ENCODE results near the gene TMEM163. TPM values are rescaled to one million over a fixed set of nuclear protein-coding genes. Genes with fewer than 3 reads are reported as not detected.

Gene TMEM163
- total RNA-seq, 1 donor = not detected

DNA sequence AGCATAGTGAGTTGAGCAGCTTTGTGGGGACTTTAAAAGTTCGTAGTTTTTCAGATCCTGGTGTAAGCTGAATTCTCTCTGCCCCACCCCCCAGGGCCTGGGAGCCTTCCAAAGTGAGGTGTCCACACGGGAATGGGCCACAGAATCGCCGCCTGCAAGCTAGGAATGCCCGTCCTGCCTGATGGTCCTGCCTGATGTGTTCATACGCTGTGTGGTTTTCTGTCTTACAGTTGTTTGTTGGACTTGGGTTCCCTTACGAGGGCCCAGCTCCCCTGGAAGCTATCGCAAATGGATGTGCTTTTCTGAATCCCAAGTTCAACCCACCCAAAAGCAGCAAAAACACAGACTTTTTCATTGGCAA is 306.2 kb downstream of the TMEM163 start:
- Histone ChIP-seq H3K9me3 (ENCODE audit: low read depth, low read length) (no peaks in the 10 kb centered on the region), H3K4me3 (ENCODE audit: insufficient read depth, low read length) (no peak overlapping the region), H2AFZ (ENCODE audit: low read length) (no peak overlapping the region), H3K27me3 (ENCODE audit: insufficient read depth, low read length) (no peaks in the 10 kb centered on the region), H3K79me2 (ENCODE audit: insufficient read depth, low read length) (no peaks in the 10 kb centered on the region), H3K4me1 (ENCODE audit: insufficient read depth, low read length) (peaks cover 38% of the 10 kb centered on the region), H3K4me2 (ENCODE audit: insufficient read depth, low read length) (no peak overlapping the region), H3K36me3 (ENCODE audit: insufficient read depth, low read length) (no peaks in the 10 kb centered on the region), H3K27ac (ENCODE audit: low read depth, low read length) (no peak overlapping the region), H4K20me1 (ENCODE audit: insufficient read depth, low read length) (no peaks in the 10 kb centered on the region)
- no peak for TF ChIP-seq CTCF (IDR thresholded peaks at IDR 0.05; ENCODE audit: extremely low read depth, low read depth, low read length)
- no peak for DNase-seq (ENCODE audit: insufficient read length, low spot score, missing footprints)

GRCh38 chr2:134411828-134412638 is 306.8 kb downstream of the TMEM163 start:
- Histone ChIP-seq H3K79me2 (ENCODE audit: insufficient read depth, low read length) (no peaks in the 10 kb centered on the region), H3K27me3 (ENCODE audit: insufficient read depth, low read length) (no peaks in the 10 kb centered on the region), H3K9me3 (ENCODE audit: low read depth, low read length) (no peaks in the 10 kb centered on the region), H3K27ac (ENCODE audit: low read depth, low read length) (no peak overlapping the region), H3K4me1 (ENCODE audit: insufficient read depth, low read length) (peaks cover 44% of the 10 kb centered on the region), H3K36me3 (ENCODE audit: insufficient read depth, low read length) (no peaks in the 10 kb centered on the region), H3K4me2 (ENCODE audit: insufficient read depth, low read length) (no peak overlapping the region), H4K20me1 (ENCODE audit: insufficient read depth, low read length) (no peaks in the 10 kb centered on the region), H2AFZ (ENCODE audit: low read length) (no peak overlapping the region), H3K4me3 (ENCODE audit: insufficient read depth, low read length) (no peak overlapping the region)
- peak; percentile 90 for TF ChIP-seq CTCF (IDR thresholded peaks at IDR 0.05; ENCODE audit: extremely low read depth, low read depth, low read length)
- DNase-seq (ENCODE audit: insufficient read length, low spot score, missing footprints) = no peak

- Histone ChIP-seq H3K4me1 (ENCODE audit: insufficient read depth, low read length) (peaks cover 50% of the 10 kb centered on the region), H3K4me3 (ENCODE audit: insufficient read depth, low read length) (no peak overlapping the region), H3K9me3 (ENCODE audit: low read depth, low read length) (no peaks in the 10 kb centered on the region), H3K79me2 (ENCODE audit: insufficient read depth, low read length) (no peaks in the 10 kb centered on the region), H4K20me1 (ENCODE audit: insufficient read depth, low read length) (no peaks in the 10 kb centered on the region), H3K36me3 (ENCODE audit: insufficient read depth, low read length) (no peaks in the 10 kb centered on the region), H3K4me2 (ENCODE audit: insufficient read depth, low read length) (peak overlapping the region; percentile 24), H3K27me3 (ENCODE audit: insufficient read depth, low read length) (no peaks in the 10 kb centered on the region), H3K27ac (ENCODE audit: low read depth, low read length) (peak overlapping the region; percentile 47), H2AFZ (ENCODE audit: low read length) (peak overlapping the region; percentile 44)
- TF ChIP-seq CTCF (IDR thresholded peaks at IDR 0.05; ENCODE audit: extremely low read depth, low read depth, low read length) = no peak
- no peak for DNase-seq (ENCODE audit: insufficient read length, low spot score, missing footprints)
Measured at GRCh38 chr2:134411279-134411827, 307.4 kb downstream of the TMEM163 start.

- Histone ChIP-seq H2AFZ (ENCODE audit: low read length) (peak overlapping the region; percentile 44), H3K4me3 (ENCODE audit: insufficient read depth, low read length) (no peak overlapping the region), H4K20me1 (ENCODE audit: insufficient read depth, low read length) (no peaks in the 10 kb centered on the region), H3K27me3 (ENCODE audit: insufficient read depth, low read length) (no peaks in the 10 kb centered on the region), H3K4me1 (ENCODE audit: insufficient read depth, low read length) (peaks cover 55% of the 10 kb centered on the region), H3K4me2 (ENCODE audit: insufficient read depth, low read length) (peak overlapping the region; percentile 24), H3K36me3 (ENCODE audit: insufficient read depth, low read length) (no peaks in the 10 kb centered on the region), H3K27ac (ENCODE audit: low read depth, low read length) (peak overlapping the region; percentile 47), H3K79me2 (ENCODE audit: insufficient read depth, low read length) (no peaks in the 10 kb centered on the region), H3K9me3 (ENCODE audit: low read depth, low read length) (no peaks in the 10 kb centered on the region)
- DNase-seq (ENCODE audit: insufficient read length, low spot score, missing footprints) = no peak
- TF ChIP-seq CTCF (IDR thresholded peaks at IDR 0.05; ENCODE audit: extremely low read depth, low read depth, low read length) = no peak
Measured at GRCh38 chr2:134410831-134411231, 308.0 kb downstream of the TMEM163 start.

All from osteoblast (primary cell).